ENCODE results near the gene CBX4.

The CBX4 gene

DNA sequence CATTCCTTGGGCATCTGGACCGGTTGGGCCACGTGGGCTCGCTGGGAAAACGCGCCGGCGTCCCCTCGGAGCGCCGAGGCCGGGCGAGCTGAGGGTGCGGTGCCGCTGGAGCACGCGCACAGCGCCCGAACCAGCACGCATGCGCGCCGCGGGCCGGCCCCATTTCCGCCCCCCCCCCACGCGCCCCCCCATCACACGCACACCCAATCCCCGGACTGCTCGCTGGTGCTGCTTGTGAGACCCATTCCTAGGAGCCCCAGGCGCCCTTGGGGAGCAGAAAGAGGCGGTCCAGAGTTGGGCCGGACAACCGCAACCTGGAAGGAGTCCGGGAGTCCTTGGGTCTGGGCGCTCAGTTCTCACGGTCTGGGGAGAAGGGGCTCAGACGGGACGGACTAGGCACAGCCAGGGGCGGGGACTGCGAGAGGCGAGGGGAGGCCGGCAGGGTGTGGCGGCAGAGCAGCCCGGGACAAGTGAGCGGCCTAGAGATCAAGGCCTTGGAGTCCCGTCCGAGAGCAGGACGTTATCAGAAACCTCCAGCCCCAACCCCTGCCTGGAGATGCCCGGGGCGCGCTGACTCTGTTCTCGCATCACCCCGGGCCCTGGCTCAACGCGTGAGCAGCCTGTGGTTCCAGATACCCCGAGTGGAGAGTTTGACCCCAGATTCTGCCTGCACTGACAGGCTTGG, 36.4 kb downstream of the CBX4 start:
- no peaks in the 10 kb centered on the region for H3K9me2 ChIP-seq (replicated peaks; ENCODE audit: insufficient read depth, low read length)
- H3K27me3 ChIP-seq (replicated peaks; ENCODE audit: insufficient read depth, low read length): peaks cover 100% of the 10 kb centered on the region
- no peak overlapping the region for H2AFZ ChIP-seq (ENCODE audit: low read length)
- H3K9ac ChIP-seq (ENCODE audit: low read length): no peak overlapping the region
- H3K36me3 ChIP-seq (replicated peaks; ENCODE audit: insufficient read depth, low read length): no peaks in the 10 kb centered on the region
- no peak overlapping the region for H3K27ac ChIP-seq (ENCODE audit: low read length)
- H3K4me1 ChIP-seq (ENCODE audit: low read length): 0 out of 2 replicates have a peak, but pooled peaks cover 3% of the 10 kb centered on the region
- H3K79me2 ChIP-seq (ENCODE audit: low read length): no peaks in the 10 kb centered on the region
- H3K4me2 ChIP-seq (ENCODE audit: low read depth, low read length): no peak overlapping the region
- H3F3A ChIP-seq (ENCODE audit: insufficient read depth, low read length): no peaks in the 10 kb centered on the region
- H3K9me3 ChIP-seq (replicated peaks; ENCODE audit: insufficient read depth, low read length): no peaks in the 10 kb centered on the region
- no peak overlapping the region for H3K4me3 ChIP-seq (ENCODE audit: low read length)
- TF ChIP-seq, protein P1, sequence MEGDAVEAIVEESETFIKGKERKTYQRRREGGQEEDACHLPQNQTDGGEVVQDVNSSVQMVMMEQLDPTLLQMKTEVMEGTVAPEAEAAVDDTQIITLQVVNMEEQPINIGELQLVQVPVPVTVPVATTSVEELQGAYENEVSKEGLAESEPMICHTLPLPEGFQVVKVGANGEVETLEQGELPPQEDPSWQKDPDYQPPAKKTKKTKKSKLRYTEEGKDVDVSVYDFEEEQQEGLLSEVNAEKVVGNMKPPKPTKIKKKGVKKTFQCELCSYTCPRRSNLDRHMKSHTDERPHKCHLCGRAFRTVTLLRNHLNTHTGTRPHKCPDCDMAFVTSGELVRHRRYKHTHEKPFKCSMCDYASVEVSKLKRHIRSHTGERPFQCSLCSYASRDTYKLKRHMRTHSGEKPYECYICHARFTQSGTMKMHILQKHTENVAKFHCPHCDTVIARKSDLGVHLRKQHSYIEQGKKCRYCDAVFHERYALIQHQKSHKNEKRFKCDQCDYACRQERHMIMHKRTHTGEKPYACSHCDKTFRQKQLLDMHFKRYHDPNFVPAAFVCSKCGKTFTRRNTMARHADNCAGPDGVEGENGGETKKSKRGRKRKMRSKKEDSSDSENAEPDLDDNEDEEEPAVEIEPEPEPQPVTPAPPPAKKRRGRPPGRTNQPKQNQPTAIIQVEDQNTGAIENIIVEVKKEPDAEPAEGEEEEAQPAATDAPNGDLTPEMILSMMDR (IDR thresholded peaks at IDR 0.05; ENCODE audit: low read length): no peak
- TF ChIP-seq EZH2 (optimal IDR thresholded peaks at IDR 0.05; ENCODE audit: low read depth, low read length) (no peak), EZH2phosphoT487 (IDR thresholded peaks at IDR 0.05; ENCODE audit: low read length) (no peak)
- no peaks in the 10 kb centered on the region for H4K20me1 ChIP-seq (ENCODE audit: insufficient read depth, low read length)
- DNase-seq: no peak

DNA sequence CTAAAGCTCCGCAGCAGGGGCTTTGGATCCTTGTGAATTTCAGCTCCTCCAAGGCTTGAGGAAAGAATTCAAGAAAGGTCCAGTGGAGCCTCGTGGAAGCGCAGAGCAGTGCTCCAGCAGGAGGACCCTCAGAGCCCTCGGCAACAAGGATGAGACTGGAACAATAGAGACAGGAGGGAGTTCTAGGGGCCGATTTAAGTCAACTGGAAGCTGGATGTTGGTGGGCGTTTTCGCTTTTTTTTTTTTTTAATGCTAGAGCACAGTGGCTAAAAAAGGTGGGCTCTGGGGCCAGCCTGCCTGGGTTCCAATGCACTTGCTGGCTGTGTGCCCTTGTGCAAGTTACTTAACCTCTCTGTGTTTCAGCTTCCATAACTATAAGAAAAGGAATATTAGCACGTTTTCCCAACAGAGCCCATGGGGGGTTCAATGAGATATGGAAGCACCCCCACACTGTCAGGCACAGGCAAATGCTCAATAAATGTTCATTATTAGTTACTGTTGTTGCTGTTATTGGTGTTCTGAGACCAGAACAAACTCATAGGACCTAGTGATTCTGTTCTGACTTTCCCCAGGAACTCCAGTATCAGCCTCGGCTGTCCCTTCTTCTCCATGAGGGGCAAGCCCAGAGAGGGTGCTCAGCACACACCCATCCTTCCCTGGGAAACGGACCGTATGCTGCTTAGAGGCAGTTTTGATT, 37.1 kb downstream of the CBX4 start:
- Histone ChIP-seq H3K4me2 (ENCODE audit: low read depth, low read length) (no peak overlapping the region), H3K36me3 (replicated peaks; ENCODE audit: insufficient read depth, low read length) (no peaks in the 10 kb centered on the region), H3K9me2 (replicated peaks; ENCODE audit: insufficient read depth, low read length) (no peaks in the 10 kb centered on the region), H3K4me1 (ENCODE audit: low read length) (0 out of 2 replicates have a peak, but pooled peaks cover 3% of the 10 kb centered on the region), H3K9ac (ENCODE audit: low read length) (no peak overlapping the region), H3K9me3 (replicated peaks; ENCODE audit: insufficient read depth, low read length) (no peaks in the 10 kb centered on the region), H3K27me3 (replicated peaks; ENCODE audit: insufficient read depth, low read length) (peaks cover 96% of the 10 kb centered on the region), H3K4me3 (ENCODE audit: low read length) (no peak overlapping the region), H3K79me2 (ENCODE audit: low read length) (no peaks in the 10 kb centered on the region), H4K20me1 (ENCODE audit: insufficient read depth, low read length) (no peaks in the 10 kb centered on the region), H3K27ac (ENCODE audit: low read length) (no peak overlapping the region), H2AFZ (ENCODE audit: low read length) (no peak overlapping the region), H3F3A (ENCODE audit: insufficient read depth, low read length) (no peaks in the 10 kb centered on the region)
- TF ChIP-seq, protein P1 (IDR thresholded peaks at IDR 0.05; ENCODE audit: low read length): no peak
- no peak for TF ChIP-seq EZH2 (optimal IDR thresholded peaks at IDR 0.05; ENCODE audit: low read depth, low read length)
- DNase-seq: no peak

DNA sequence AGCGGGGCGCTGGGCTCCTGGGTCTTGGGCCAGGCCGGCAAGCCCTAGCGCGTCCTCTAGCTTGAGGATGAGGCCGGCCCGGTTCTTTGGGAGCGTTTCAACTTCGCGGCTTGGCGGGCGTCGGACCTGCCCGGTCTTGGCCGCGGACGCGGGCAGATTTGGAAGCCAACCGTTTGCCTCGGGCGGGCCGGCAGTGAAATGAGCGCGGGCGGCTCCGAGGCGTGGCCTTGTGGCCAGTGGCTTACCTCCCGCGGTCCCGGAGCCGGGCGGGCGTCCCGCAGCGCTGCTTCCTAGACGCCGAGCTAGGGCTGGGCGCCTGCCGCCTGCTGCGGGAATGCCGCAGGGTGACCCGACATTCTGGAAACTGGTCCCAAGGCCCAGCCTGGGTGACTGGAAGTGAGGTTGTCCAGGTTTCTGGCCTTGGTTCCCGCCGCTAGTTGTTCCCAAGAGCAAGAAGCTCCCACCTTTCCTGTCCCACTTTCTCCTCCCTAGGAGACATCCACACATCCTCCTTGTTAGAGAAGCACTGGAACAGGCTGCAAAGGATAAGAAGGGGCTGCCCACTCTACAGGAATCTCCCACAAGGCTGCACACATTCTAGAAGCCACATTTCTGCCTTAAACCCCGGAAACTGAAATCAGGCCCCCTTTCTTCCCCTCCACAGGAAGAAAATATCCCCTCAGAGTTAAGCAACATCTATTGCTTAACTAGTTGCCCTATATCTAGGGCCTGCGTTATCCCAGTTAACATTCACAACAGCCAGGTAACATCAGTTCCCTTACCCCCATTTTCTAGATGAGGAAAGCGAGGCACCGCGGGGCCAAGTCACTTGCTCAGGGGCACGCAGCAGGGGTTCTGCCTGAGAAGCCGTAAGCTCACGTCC, 37.8 kb downstream of the CBX4 start:
- H3K27ac ChIP-seq (ENCODE audit: low read length): no peak overlapping the region
- H3K36me3 ChIP-seq (replicated peaks; ENCODE audit: insufficient read depth, low read length): no peaks in the 10 kb centered on the region
- peak overlapping the region; percentile 34; the same call in 1 of the 2 replicates for H3K4me2 ChIP-seq (ENCODE audit: low read depth, low read length)
- H2AFZ ChIP-seq (ENCODE audit: low read length): no peak overlapping the region
- H3F3A ChIP-seq (ENCODE audit: insufficient read depth, low read length): no peaks in the 10 kb centered on the region
- no peak for DNase-seq
- H3K9ac ChIP-seq (ENCODE audit: low read length): no peak overlapping the region
- no peaks in the 10 kb centered on the region for H3K9me2 ChIP-seq (replicated peaks; ENCODE audit: insufficient read depth, low read length)
- H3K4me1 ChIP-seq (ENCODE audit: low read length): 0 out of 2 replicates have a peak, but pooled peaks cover 3% of the 10 kb centered on the region
- H3K4me3 ChIP-seq (ENCODE audit: low read length): no peak overlapping the region
- no peaks in the 10 kb centered on the region for H4K20me1 ChIP-seq (ENCODE audit: insufficient read depth, low read length)
- no peaks in the 10 kb centered on the region for H3K9me3 ChIP-seq (replicated peaks; ENCODE audit: insufficient read depth, low read length)
- no peaks in the 10 kb centered on the region for H3K79me2 ChIP-seq (ENCODE audit: low read length)
- TF ChIP-seq EZH2 (optimal IDR thresholded peaks at IDR 0.05; ENCODE audit: low read depth, low read length) (no peak), EZH2phosphoT487 (IDR thresholded peaks at IDR 0.05; ENCODE audit: low read length) (peak; percentile 28; the same call in 1 of the 2 replicates)
- TF ChIP-seq, protein P1 (IDR thresholded peaks at IDR 0.05; ENCODE audit: low read length): no peak
- H3K27me3 ChIP-seq (replicated peaks; ENCODE audit: insufficient read depth, low read length): peaks cover 88% of the 10 kb centered on the region
